ENCODE measurements around the gene C10orf62.

- TF ChIP-seq CTCF (IDR thresholded peaks at IDR 0.05; ENCODE audit: insufficient read depth, low read length), result no peak
- no peak for TF ChIP-seq REST (IDR thresholded peaks at IDR 0.05; ENCODE audit: insufficient replicate concordance, low read depth)
- TF ChIP-seq POLR2AphosphoS5 (IDR thresholded peaks at IDR 0.05; ENCODE audit: low read depth), result no peak
These were observed 38.2 kb upstream of the C10orf62 start for GRCh38 chr10:97551271-97551670.
